Measurements from ENCODE around the gene SLC5A12. TPM values are rescaled to one million over a fixed set of nuclear protein-coding genes. Genes with fewer than 3 reads are reported as not detected.

SLC5A12 gene
- total and polyA plus RNA-seq, 2 experiments from 2014 or later = 0.24 to 0.43 TPM

GRCh38 chr11:26755762-26756161, 33.9 kb upstream of the SLC5A12 start:
- Histone ChIP-seq H2AFZ (no peak overlapping the region), H3F3A (ENCODE audit: insufficient read depth) (no peaks in the 10 kb centered on the region), H4K20me1 (ENCODE audit: insufficient read depth) (no peaks in the 10 kb centered on the region), H3K27ac (no peak overlapping the region), H3K4me3 (no peak overlapping the region), H3K9me2 (ENCODE audit: insufficient read depth) (no peaks in the 10 kb centered on the region), H3K9me3 (ENCODE audit: low read depth) (no peaks in the 10 kb centered on the region), H3K4me1 (ENCODE audit: insufficient read depth) (no peaks in the 10 kb centered on the region), H3K79me2 (ENCODE audit: insufficient read depth) (no peaks in the 10 kb centered on the region), H3K36me3 (ENCODE audit: low read depth) (no peaks in the 10 kb centered on the region), H3K27me3 (replicated peaks; ENCODE audit: insufficient read depth) (no peaks in the 10 kb centered on the region), H3K4me2 (ENCODE audit: unreplicated experiment) (no peak overlapping the region), H3K9ac (no peak overlapping the region)
- no peak for TF ChIP-seq EZH2 (IDR thresholded peaks at IDR 0.05; ENCODE audit: insufficient read depth, poor library complexity, severe bottlenecking)
- TF ChIP-seq EZH2phosphoT487 (IDR thresholded peaks at IDR 0.05; ENCODE audit: insufficient read depth, low read depth) = no peak
- 93 to 95% methylated on average over 4 of the region's 4 CpGs for WGBS, 2 experiments (ENCODE audit: low coverage in 1 of 2, low lambda C conversion rate in 2 of 2, missing lambda C conversion rate in 2 of 2)
- no peak for DNase-seq
- in situ Hi-C loops (cut with MboI) = loop anchor here (10.0 kb wide), 2 partner anchors 399 to 729 kb away; no protein-coding TSS in a partner anchor

GRCh38 chr11:26753723-26754504, 32.1 kb upstream of the SLC5A12 start:
- DNase-seq = peak; percentile 83
- H3K4me2 ChIP-seq (ENCODE audit: unreplicated experiment) = no peak overlapping the region
- in situ Hi-C loops (cut with MboI) = loop anchor here (10.0 kb wide), 2 partner anchors 401 to 731 kb away; no protein-coding TSS in a partner anchor
- H3K9me3 ChIP-seq (ENCODE audit: low read depth) = no peaks in the 10 kb centered on the region
- H2AFZ ChIP-seq = 0 out of 2 replicates have a peak overlapping the region, but pooled peaks have one; percentile 1
- no peak overlapping the region for H3K27ac ChIP-seq
- H3K4me1 ChIP-seq (ENCODE audit: insufficient read depth) = no peaks in the 10 kb centered on the region
- no peaks in the 10 kb centered on the region for H3K36me3 ChIP-seq (ENCODE audit: low read depth)
- TF ChIP-seq EZH2 (IDR thresholded peaks at IDR 0.05; ENCODE audit: insufficient read depth, poor library complexity, severe bottlenecking) (no peak), EZH2phosphoT487 (IDR thresholded peaks at IDR 0.05; ENCODE audit: insufficient read depth, low read depth) (no peak)
- no peak overlapping the region for H3K4me3 ChIP-seq
- no peaks in the 10 kb centered on the region for H3K27me3 ChIP-seq (replicated peaks; ENCODE audit: insufficient read depth)
- H3K9ac ChIP-seq = no peak overlapping the region
- H4K20me1 ChIP-seq (ENCODE audit: insufficient read depth) = no peaks in the 10 kb centered on the region
- H3K9me2 ChIP-seq (ENCODE audit: insufficient read depth) = no peaks in the 10 kb centered on the region
- no peaks in the 10 kb centered on the region for H3K79me2 ChIP-seq (ENCODE audit: insufficient read depth)
- H3F3A ChIP-seq (ENCODE audit: insufficient read depth) = no peaks in the 10 kb centered on the region
- 28 to 30% methylated on average over 9 of the region's 9 CpGs for WGBS, 2 experiments (ENCODE audit: low coverage in 1 of 2, low lambda C conversion rate in 2 of 2, missing lambda C conversion rate in 2 of 2)

- Histone ChIP-seq H3K27ac (no peak overlapping the region), H3K4me1 (ENCODE audit: insufficient read depth) (no peaks in the 10 kb centered on the region), H3K27me3 (replicated peaks; ENCODE audit: insufficient read depth) (no peaks in the 10 kb centered on the region), H3K9ac (no peak overlapping the region), H3F3A (ENCODE audit: insufficient read depth) (no peaks in the 10 kb centered on the region), H2AFZ (no peak overlapping the region), H4K20me1 (ENCODE audit: insufficient read depth) (no peaks in the 10 kb centered on the region), H3K9me2 (ENCODE audit: insufficient read depth) (no peaks in the 10 kb centered on the region), H3K36me3 (ENCODE audit: low read depth) (no peaks in the 10 kb centered on the region), H3K79me2 (ENCODE audit: insufficient read depth) (no peaks in the 10 kb centered on the region), H3K4me3 (no peak overlapping the region), H3K4me2 (ENCODE audit: unreplicated experiment) (no peak overlapping the region), H3K9me3 (ENCODE audit: low read depth) (no peaks in the 10 kb centered on the region)
- in situ Hi-C loops (cut with MboI) = loop anchor here (10.0 kb wide), 2 partner anchors 405 to 735 kb away; no protein-coding TSS in a partner anchor
- TF ChIP-seq EZH2 (IDR thresholded peaks at IDR 0.05; ENCODE audit: insufficient read depth, poor library complexity, severe bottlenecking) (no peak), EZH2phosphoT487 (IDR thresholded peaks at IDR 0.05; ENCODE audit: insufficient read depth, low read depth) (no peak)
- no peak for DNase-seq
These were observed 28.1 kb upstream of the SLC5A12 start for GRCh38 chr11:26749927-26750326.

GRCh38 chr11:26743622-26744021, 21.8 kb upstream of the SLC5A12 start:
- Histone ChIP-seq H3K9ac (no peak overlapping the region), H4K20me1 (ENCODE audit: insufficient read depth) (no peaks in the 10 kb centered on the region), H3K27ac (no peak overlapping the region), H3K9me2 (ENCODE audit: insufficient read depth) (no peaks in the 10 kb centered on the region), H3K27me3 (replicated peaks; ENCODE audit: insufficient read depth) (no peaks in the 10 kb centered on the region), H3K36me3 (ENCODE audit: low read depth) (no peaks in the 10 kb centered on the region), H3K9me3 (ENCODE audit: low read depth) (no peaks in the 10 kb centered on the region), H3K4me1 (ENCODE audit: insufficient read depth) (peaks cover 9% of the 10 kb centered on the region), H3K4me3 (no peak overlapping the region), H3K79me2 (ENCODE audit: insufficient read depth) (no peaks in the 10 kb centered on the region), H3F3A (ENCODE audit: insufficient read depth) (no peaks in the 10 kb centered on the region), H3K4me2 (ENCODE audit: unreplicated experiment) (no peak overlapping the region), H2AFZ (no peak overlapping the region)
- TF ChIP-seq EZH2phosphoT487 (IDR thresholded peaks at IDR 0.05; ENCODE audit: insufficient read depth, low read depth) (no peak), EZH2 (IDR thresholded peaks at IDR 0.05; ENCODE audit: insufficient read depth, poor library complexity, severe bottlenecking) (no peak)
- in situ Hi-C loops (cut with MboI) = no loop called here
- DNase-seq = no peak
